ENCODE data around the gene MMP27. TPM values are rescaled to one million over a fixed set of nuclear protein-coding genes. Genes with fewer than 3 reads are reported as not detected.

Gene MMP27
- polyA plus RNA-seq, 3 donors: not detected

DNA sequence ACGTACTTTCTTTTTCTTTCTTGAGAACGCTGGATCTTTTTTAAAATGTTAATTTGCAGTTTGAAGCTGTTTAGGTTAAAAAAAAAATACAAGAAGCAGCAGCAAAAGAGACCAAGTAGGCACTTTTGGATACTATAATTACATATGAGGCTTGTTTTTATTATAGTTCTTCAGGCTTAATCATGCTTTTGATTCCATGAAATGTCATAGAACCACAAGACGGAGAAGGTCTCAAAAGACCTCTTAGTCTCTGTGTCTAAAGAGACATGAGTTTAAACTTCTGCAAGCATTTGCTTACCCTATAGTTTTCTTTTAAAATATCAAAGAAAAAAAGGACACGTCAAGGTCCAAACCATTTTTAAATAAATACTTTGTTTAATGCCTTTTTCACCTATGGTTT, 61.6 kb downstream of the MMP27 start:
- DNase-seq (ENCODE audit: extremely low read depth in 1 of 11, low read depth in 9 of 11, low spot score in 4 of 11): no peak

Other genes with a start within 250 kb of the MMP27 start
- 10 to 100 TPM; 26.3 to 38.4 (median 28.6) TPM for gene MMP7, start 175.0 kb downstream of the MMP27 start, polyA plus RNA-seq (ENCODE audit: insufficient read length in 3 of 3)
- not detected for gene MMP20, start 80.4 kb downstream of the MMP27 start, polyA plus RNA-seq (ENCODE audit: insufficient read length in 3 of 3)
- under 1 TPM in 1 of 3 donors, not detected in 2; 0.06 TPM for gene MMP8, start 19.2 kb upstream of the MMP27 start, polyA plus RNA-seq (ENCODE audit: insufficient read length in 3 of 3)
- not detected for gene MMP10, start 74.9 kb upstream of the MMP27 start, polyA plus RNA-seq (ENCODE audit: insufficient read length in 3 of 3)
- under 1 TPM in 2 of 3 donors, not detected in 1; 0.17 to 0.48 TPM for gene MMP1, start 92.4 kb upstream of the MMP27 start, polyA plus RNA-seq (ENCODE audit: insufficient read length in 3 of 3)
- under 1 TPM in 2 of 3 donors, not detected in 1; 0.13 to 0.36 TPM for gene MMP3, start 137.8 kb upstream of the MMP27 start, polyA plus RNA-seq (ENCODE audit: insufficient read length in 3 of 3)
- 1 to 10 TPM; 1.9 to 4.8 (median 4.2) TPM for gene MMP12, start 169.2 kb upstream of the MMP27 start, polyA plus RNA-seq (ENCODE audit: insufficient read length in 3 of 3)
- gene MMP13, start 250.0 kb upstream of the MMP27 start, polyA plus RNA-seq (ENCODE audit: insufficient read length in 3 of 3): under 1 TPM in 1 of 3 donors, not detected in 2; 0.09 TPM

Measured in renal cortex interstitium (tissue), 11 donors.